ENCODE results near the gene OSBPL2.

Gene OSBPL2

DNA sequence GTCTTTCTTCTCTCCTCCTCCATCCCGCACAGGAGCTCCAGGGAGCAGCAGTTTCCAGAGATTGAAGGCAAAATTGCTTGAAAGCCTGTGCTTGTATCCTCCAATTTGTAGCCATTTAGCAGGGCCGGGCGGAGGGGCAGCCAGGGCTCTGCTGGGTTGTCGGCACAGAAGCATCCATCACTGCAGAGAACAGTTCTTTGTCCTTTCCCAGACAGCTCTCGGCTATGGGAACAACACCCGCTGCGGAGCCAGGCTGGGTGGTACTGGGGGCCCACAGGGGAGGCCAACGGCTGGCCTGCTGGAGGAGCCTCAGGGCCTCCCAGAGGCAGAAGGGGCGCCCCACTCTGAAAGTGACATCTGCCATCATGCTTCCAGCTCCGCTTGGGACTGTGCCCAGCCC lies 26.0 kb upstream of the OSBPL2 start:
- no peak for TF ChIP-seq CREB1 (IDR thresholded peaks at IDR 0.05; ENCODE audit: low read depth)
- TF ChIP-seq REST (IDR thresholded peaks at IDR 0.05; ENCODE audit: low read depth) = no peak
- no peak for TF ChIP-seq YY1 (IDR thresholded peaks at IDR 0.05; ENCODE audit: low read depth)
- TF ChIP-seq ZBTB7A (IDR thresholded peaks at IDR 0.05; ENCODE audit: low read depth) = no peak
- no peak for TF ChIP-seq USF1 (IDR thresholded peaks at IDR 0.05)
- TF ChIP-seq CEBPB (IDR thresholded peaks at IDR 0.05) = no peak
- no peak for TF ChIP-seq FOXM1 (IDR thresholded peaks at IDR 0.05; ENCODE audit: borderline replicate concordance, low read depth)
- no peak for TF ChIP-seq NFIC (IDR thresholded peaks at IDR 0.05)

- TF ChIP-seq EGR1 (IDR thresholded peaks at IDR 0.05) (no peak), ZBTB7A (IDR thresholded peaks at IDR 0.05; ENCODE audit: low read depth) (no peak)
Observed at GRCh38 chr20:62214067-62214466, 24.3 kb upstream of the OSBPL2 start.

GRCh38 chr20:62215020-62215990 lies 23.0 kb upstream of the OSBPL2 start:
- TF ChIP-seq USF1 (IDR thresholded peaks at IDR 0.05) = no peak
- TF ChIP-seq EGR1 (IDR thresholded peaks at IDR 0.05) = no peak
- TF ChIP-seq TCF12 (IDR thresholded peaks at IDR 0.05; ENCODE audit: low read depth) = no peak
- TF ChIP-seq ZBTB7A (IDR thresholded peaks at IDR 0.05; ENCODE audit: low read depth) = no peak
- TF ChIP-seq TEAD4 (IDR thresholded peaks at IDR 0.05) = no peak
- TF ChIP-seq CEBPB (IDR thresholded peaks at IDR 0.05) = no peak
- no peak for TF ChIP-seq CREB1 (IDR thresholded peaks at IDR 0.05; ENCODE audit: low read depth)
- TF ChIP-seq YY1 (IDR thresholded peaks at IDR 0.05; ENCODE audit: low read depth) = no peak
- no peak for TF ChIP-seq MAX (IDR thresholded peaks at IDR 0.05)
- no peak for TF ChIP-seq NFIC (IDR thresholded peaks at IDR 0.05)
- no peak for TF ChIP-seq REST (IDR thresholded peaks at IDR 0.05; ENCODE audit: low read depth)
- no peak for TF ChIP-seq EP300 (IDR thresholded peaks at IDR 0.05; ENCODE audit: borderline replicate concordance)
- TF ChIP-seq RAD21 (IDR thresholded peaks at IDR 0.05; ENCODE audit: low read depth) = no peak
- no peak for TF ChIP-seq TAF1 (IDR thresholded peaks at IDR 0.05; ENCODE audit: low read depth)

DNA sequence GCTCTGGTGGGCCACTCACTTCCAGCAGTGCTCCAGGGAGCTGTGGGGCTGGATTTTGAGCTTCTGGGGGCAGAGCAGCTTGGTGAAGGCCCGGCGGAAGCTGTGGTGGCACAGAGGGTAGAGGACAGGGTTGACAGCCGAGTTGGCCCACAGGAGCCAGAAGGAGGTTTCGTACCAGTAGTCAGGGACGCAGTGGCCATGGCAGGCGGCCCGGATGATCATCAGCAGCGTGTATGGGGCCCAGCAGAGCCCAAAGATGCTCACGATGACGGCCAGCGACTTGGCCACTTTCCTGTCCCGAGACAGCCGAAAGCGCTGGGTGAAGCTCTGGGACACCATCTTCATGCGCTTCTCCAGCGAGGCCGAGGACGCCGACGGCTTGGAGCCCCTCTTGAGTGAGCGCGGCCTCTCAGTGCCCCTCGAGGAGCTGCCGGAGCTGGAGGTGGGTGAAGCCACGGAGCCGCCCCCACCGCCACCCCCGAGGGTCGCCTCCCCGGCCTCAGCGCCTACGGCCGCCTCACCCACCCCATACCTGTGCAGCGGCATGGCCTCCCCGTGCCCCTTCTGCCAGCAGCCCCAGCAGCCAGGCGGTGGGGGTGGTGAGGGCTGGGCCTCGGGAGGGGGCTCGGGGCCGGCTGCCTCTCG lies 22.2 kb upstream of the OSBPL2 start:
- TF ChIP-seq RAD21 (IDR thresholded peaks at IDR 0.05; ENCODE audit: low read depth) (no peak), USF1 (IDR thresholded peaks at IDR 0.05) (no peak), TEAD4 (IDR thresholded peaks at IDR 0.05) (no peak), EGR1 (IDR thresholded peaks at IDR 0.05) (no peak), ZBTB7A (IDR thresholded peaks at IDR 0.05; ENCODE audit: low read depth) (no peak), TAF1 (IDR thresholded peaks at IDR 0.05; ENCODE audit: low read depth) (no peak), CREB1 (IDR thresholded peaks at IDR 0.05; ENCODE audit: low read depth) (no peak), NFIC (IDR thresholded peaks at IDR 0.05) (no peak), EP300 (IDR thresholded peaks at IDR 0.05; ENCODE audit: borderline replicate concordance) (no peak), TCF12 (IDR thresholded peaks at IDR 0.05; ENCODE audit: low read depth) (no peak), FOXM1 (IDR thresholded peaks at IDR 0.05; ENCODE audit: borderline replicate concordance, low read depth) (no peak)

Measured in Ishikawa (cell line).